Endothelial cell of umbilical vein (primary cell): ENCODE results near the gene BCAR3. TPM values are rescaled to one million over a fixed set of nuclear protein-coding genes. Genes with fewer than 3 reads are reported as not detected.

Experiments used
- BruUV-seq: library from RNA; stranded (reverse); fragments of 400-500 nt; replicated peaks from 2 replicates; lab custom pipeline; 2021; lab: Mats Ljungman, UMichigan
- CTCF ChIA-PET: fragments of 300-600, 350-600 bp; sonication (Branson Sonifier 250); formaldehyde crosslinking; loops from one replicate; lab custom pipeline; 2021; ENCODE audit warnings: antibody characterized with exemption, inconsistent platforms; lab: Charles Lee
- POLR2A ChIA-PET: fragments of 300-600, 350-600 bp; sonication (Branson Sonifier 250); formaldehyde crosslinking; loops from one replicate; lab custom pipeline; 2021; ENCODE audit warnings: antibody characterized with exemption, inconsistent platforms; lab: Charles Lee
- DNase-seq: peaks from one replicate; pipeline ENCODE4 v3.0.0-alpha.2; 2011; ENCODE audit warnings: low read depth, low spot score
- FAIRE-seq: peaks from 2 replicates; lab custom pipeline; 2011; peaks lifted over from hg19 to GRCh38; lab: Jason Lieb, UNC
- H2AFZ ChIP-seq: 2 replicates; pipeline ENCODE4 v1.6.0; 2012; ENCODE audit warnings: low read depth, low read length, control low read depth, inconsistent platforms
- H3K27ac ChIP-seq: 2 replicates; pipeline ENCODE4 v1.5.1; 2011; ENCODE audit warnings: low read depth, mild to moderate bottlenecking, control low read depth, low read length, moderate library complexity; ENCODE audit not compliant: insufficient read depth
- H3K27me3 ChIP-seq, 2 experiments: 2 replicates each; pipeline versions ENCODE4 v1.6.0 to v1.6.1; 2011; ENCODE audit warnings: low read length in 2 of 2, mixed read lengths in 1 of 2; ENCODE audit not compliant: control insufficient read depth in 2 of 2, insufficient read depth in 2 of 2
- H3K36me3 ChIP-seq, 2 experiments: 2 replicates in 1 of 2; 3 replicates in 1 of 2; pipeline ENCODE4 v1.5.1; 2011; ENCODE audit warnings: low read length in 2 of 2, mild to moderate bottlenecking in 1 of 2, moderate library complexity in 1 of 2; ENCODE audit not compliant: control insufficient read depth in 2 of 2, insufficient read depth in 2 of 2; ENCODE audit errors: extremely low read depth in 1 of 2
- H3K4me1 ChIP-seq: 3 replicates; pipeline ENCODE4 v1.5.1; 2011; ENCODE audit warnings: mild to moderate bottlenecking, low read length; ENCODE audit not compliant: control insufficient read depth, insufficient read depth; ENCODE audit errors: extremely low read depth
- H3K4me2 ChIP-seq: 2 replicates; pipeline ENCODE4 v1.6.1; 2011; ENCODE audit warnings: low read length, control low read depth, mixed read lengths; ENCODE audit not compliant: insufficient read depth
- H3K4me3 ChIP-seq, 3 experiments: fragments of 200-600 bp in 1 of 3; sonication (generic), shearing (Covaris generic) in 1 of 3; replicated peaks in 1 of 3; 2 replicates each; pipeline ENCODE4 v1.5.1; 2011 to 2016; ENCODE audit warnings: control low read depth in 3 of 3, low read length in 3 of 3, mild to moderate bottlenecking in 2 of 3, inconsistent platforms in 1 of 3, low read depth in 1 of 3, moderate library complexity in 1 of 3; ENCODE audit not compliant: insufficient read depth in 1 of 3
- H3K79me2 ChIP-seq: 2 replicates; pipeline ENCODE4 v1.6.0; 2012; ENCODE audit warnings: low read length, inconsistent platforms; ENCODE audit not compliant: control insufficient read depth, insufficient read depth
- H3K9ac ChIP-seq: replicated peaks from 2 replicates; pipeline ENCODE3; 2011; ENCODE audit warnings: low read length, control low read depth; ENCODE audit not compliant: insufficient read depth; ENCODE audit errors: extremely low read depth
- H3K9me1 ChIP-seq: replicated peaks from 3 replicates; pipeline ENCODE4 v1.6.0; 2011; ENCODE audit warnings: mild to moderate bottlenecking, low read length; ENCODE audit not compliant: control insufficient read depth, insufficient read depth; ENCODE audit errors: extremely low read depth
- H3K9me3 ChIP-seq: replicated peaks from 2 replicates; pipeline ENCODE4 v1.5.1; 2012; ENCODE audit warnings: low read length, inconsistent platforms; ENCODE audit not compliant: control insufficient read depth, insufficient read depth
- H4K20me1 ChIP-seq: replicated peaks from 2 replicates; pipeline ENCODE3; 2011; ENCODE audit warnings: mild to moderate bottlenecking, low read length; ENCODE audit not compliant: control insufficient read depth, insufficient read depth; ENCODE audit errors: extremely low read depth
- CTCF ChIP-seq, 2 donors: IDR thresholded peaks; 1 replicate in 1 of 2; 2 replicates in 1 of 2; pipeline ENCODE4 v1.5.1; 2011; ENCODE audit warnings: low read length in 2 of 2, mild to moderate bottlenecking in 2 of 2, moderate library complexity in 2 of 2, control low read depth in 1 of 2, inconsistent platforms in 1 of 2, low read depth in 1 of 2; ENCODE audit not compliant: insufficient read depth in 1 of 2; ENCODE audit errors: extremely low read depth in 1 of 2
- EZH2 ChIP-seq: IDR thresholded peaks from 2 replicates; pipeline ENCODE4 v1.6.1; 2012; ENCODE audit warnings: borderline replicate concordance, low read depth, mild to moderate bottlenecking, moderate library complexity, low read length, inconsistent platforms; ENCODE audit not compliant: severe bottlenecking
- FOS ChIP-seq: IDR thresholded peaks from 2 replicates; pipeline ENCODE4 v1.6.1; 2011; ENCODE audit warnings: mild to moderate bottlenecking, low read length, moderate library complexity, borderline replicate concordance; ENCODE audit not compliant: insufficient read depth
- GATA2 ChIP-seq: IDR thresholded peaks from 2 replicates; pipeline ENCODE4 v1.7.0; 2011; ENCODE audit warnings: low read depth, mild to moderate bottlenecking, moderate library complexity, mixed read lengths, low read length; ENCODE audit not compliant: insufficient read length, insufficient read depth
- JUN ChIP-seq: IDR thresholded peaks from 2 replicates; pipeline ENCODE4 v1.6.1; 2011; ENCODE audit warnings: borderline replicate concordance, low read depth; ENCODE audit not compliant: insufficient read length, insufficient read depth
- MAX ChIP-seq: IDR thresholded peaks from 2 replicates; pipeline ENCODE4 v1.6.1; 2011; ENCODE audit not compliant: insufficient read depth, insufficient read length
- MYC ChIP-seq: IDR thresholded peaks from one replicate; pipeline ENCODE4 v1.6.1; 2011; ENCODE audit warnings: mild to moderate bottlenecking, low read depth, low read length
- POLR2A ChIP-seq: IDR thresholded peaks from 2 replicates; pipeline ENCODE4 v1.6.1; 2012; ENCODE audit warnings: low read depth, mild to moderate bottlenecking, control low read depth, low read length
- POLR2AphosphoS5 ChIP-seq: IDR thresholded peaks from 2 replicates; pipeline ENCODE4 v1.6.1; 2012; ENCODE audit warnings: low read depth, mild to moderate bottlenecking, control low read depth, low read length, moderate library complexity; ENCODE audit not compliant: insufficient read depth
- dilution Hi-C: fragments of 300-500 bp; cut with MboI; formaldehyde crosslinking; loops from one replicate; pipeline ENCODE4 v1.15.0; 2019; ENCODE audit warnings: low sequenced_read_pairs; ENCODE audit not compliant: extremely low pct_ligation_motif_present
- intact Hi-C: fragments of 100-400 bp; cut with micrococcal nuclease; formaldehyde crosslinking; loops from one replicate; pipeline ENCODE4 v1.10.0; 2022
- polyA plus RNA-seq, 4 experiments: library from polyadenylated mRNA; depleted of rRNA in 3 of 4; stranded (reverse) in 3 of 4; unstranded in 1 of 4; fragments of >200 nt; gene quantifications; 2 replicates each; pipeline versions ENCODE4 v1.2.1 to v1.2.3, GENCODE V29; 2011 to 2012; ENCODE audit warnings: missing spikeins in 1 of 4
- total RNA-seq: library from RNA; stranded (reverse); gene quantifications from 2 replicates; pipeline ENCODE4 v1.2.3, GENCODE V29; 2021

BCAR3 gene
- total and polyA plus RNA-seq, 2 donors (not counting 3 experiments of a cell fraction or from before 2014, with no cell fraction given), result 17.5 to 32.9 TPM

DNA sequence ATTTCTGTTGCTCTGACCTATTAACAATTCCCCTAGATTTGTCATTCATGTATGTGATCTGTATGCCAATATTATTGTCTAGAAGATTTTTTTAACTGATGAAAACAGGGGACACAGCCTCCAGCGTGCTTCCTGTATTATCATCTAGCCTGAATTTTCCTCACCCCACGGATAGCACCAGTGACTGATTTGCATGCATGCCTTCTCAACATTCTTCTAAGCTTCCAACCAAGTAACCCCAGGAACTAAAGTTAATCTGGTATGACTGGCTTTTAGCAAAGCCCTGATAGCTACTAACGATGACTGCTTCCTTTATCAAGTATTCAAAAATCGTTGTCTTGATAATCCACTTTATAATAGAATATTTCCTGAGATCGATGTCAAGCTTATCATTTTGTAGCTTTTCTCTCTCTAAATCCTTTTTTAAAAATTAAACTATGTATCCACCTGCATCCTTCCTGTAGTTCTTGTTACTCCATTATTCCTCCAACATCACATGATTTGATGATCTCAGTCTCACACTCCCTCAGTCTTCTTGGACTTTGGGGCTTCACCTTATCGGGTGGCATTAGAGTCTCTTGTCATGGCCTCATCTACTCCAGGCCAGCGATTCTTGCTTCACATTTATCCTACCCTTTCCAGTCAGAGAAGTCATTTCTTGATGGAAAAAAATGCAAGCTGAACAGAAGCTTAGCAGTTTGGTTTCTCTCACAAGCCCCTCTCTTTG is 19.0 kb downstream of the BCAR3 start:
- BruUV-seq, result no TSS peak
- Histone ChIP-seq H3K79me2 (peaks cover 86% of the 10 kb centered on the region), H4K20me1 (no peaks in the 10 kb centered on the region), H2AFZ (no peak overlapping the region), H3K36me3 (peaks cover 2% of the 10 kb centered on the region in 2 experiments), H3K4me3 (no peak overlapping the region), H3K4me2 (peak overlapping the region; percentile 64), H3K9ac (peak overlapping the region; percentile 53), H3K27me3 (no peaks in the 10 kb centered on the region), H3K27ac (peak overlapping the region; percentile 92), H3K9me1 (no peaks in the 10 kb centered on the region), H3K4me1 (peaks cover 57% of the 10 kb centered on the region), H3K9me3 (no peaks in the 10 kb centered on the region)
- no peak for DNase-seq
- intact Hi-C loops, result no loop called here
- FAIRE-seq, result no peak
- dilution Hi-C loops, result loop anchor here (25.0 kb wide), 1 partner anchor 150 kb away; no protein-coding TSS in a partner anchor
- no peak for TF ChIP-seq JUN
- no peak for TF ChIP-seq MAX
- no peak for TF ChIP-seq FOS
- TF ChIP-seq CTCF (IDR thresholded peaks at IDR 0.05; ENCODE audit: extremely low read depth in 1 of 2, insufficient read depth in 1 of 2, low read depth in 1 of 2, low read length in 2 of 2), result no peak
- TF ChIP-seq POLR2AphosphoS5, result no peak
- no peak for TF ChIP-seq MYC
- no peak for TF ChIP-seq EZH2
- TF ChIP-seq GATA2, result no peak
- no peak for TF ChIP-seq POLR2A
- POLR2A ChIA-PET, result no interaction called here
- CTCF ChIA-PET, result interaction anchor here (0.8 to 3.5 kb wide), 16 partner anchors 8 to 383 kb away, joined by 3 to 16 read pairs (median 5); partner anchors contain the start of gene BCAR3
